Kasumi-1 (cell line): Measurements from ENCODE around the gene CD200R1L.

ENCODE experiments used
- DNase-seq, 2 experiments: peaks; one replicate each; lab custom pipeline; 2025; lab: John Stamatoyannopoulos, UW

CD200R1L gene

DNA sequence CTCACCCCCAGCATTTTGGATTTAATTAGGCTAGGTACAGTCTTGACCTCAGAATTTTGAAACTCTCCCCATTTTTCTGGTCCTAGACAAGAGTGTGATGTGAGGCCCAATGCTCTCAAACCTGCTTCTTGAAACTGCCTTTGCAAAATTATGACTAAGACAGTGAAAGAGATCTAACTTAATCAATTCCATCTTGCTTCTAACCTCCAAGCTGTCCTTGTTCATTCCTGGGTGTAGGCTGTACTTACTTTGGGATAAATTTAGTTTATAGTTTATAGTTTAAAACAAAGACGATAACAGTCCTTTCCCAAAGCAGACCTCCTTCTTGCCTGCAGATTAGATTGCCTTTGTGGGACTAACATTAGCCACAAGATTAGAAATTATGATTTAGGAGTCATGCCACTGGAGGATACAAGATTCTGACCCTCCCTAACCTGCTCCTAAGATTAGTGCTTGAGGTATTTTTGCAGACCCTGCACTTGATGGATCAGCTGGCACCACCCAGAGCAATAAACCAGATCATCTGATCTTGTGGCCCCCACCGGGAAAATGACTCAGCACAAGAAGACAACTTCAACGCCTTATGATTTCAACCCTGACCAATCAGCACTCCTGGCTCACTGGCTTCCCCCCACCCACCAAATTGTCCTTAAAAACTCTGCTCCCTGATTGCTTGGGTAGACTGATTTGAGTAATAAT, 59.6 kb downstream of the CD200R1L start:
- no peak for DNase-seq

GRCh38 chr3:112786002-112786590, 60.6 kb downstream of the CD200R1L start:
- DNase-seq = no peak

GRCh38 chr3:112785321-112786001, 61.2 kb downstream of the CD200R1L start:
- no peak for DNase-seq

- no peak for DNase-seq
Observed at GRCh38 chr3:112782491-112782890, 64.2 kb downstream of the CD200R1L start.

- DNase-seq = no peak
Observed at GRCh38 chr3:112781599-112781998, 65.1 kb downstream of the CD200R1L start.

DNA sequence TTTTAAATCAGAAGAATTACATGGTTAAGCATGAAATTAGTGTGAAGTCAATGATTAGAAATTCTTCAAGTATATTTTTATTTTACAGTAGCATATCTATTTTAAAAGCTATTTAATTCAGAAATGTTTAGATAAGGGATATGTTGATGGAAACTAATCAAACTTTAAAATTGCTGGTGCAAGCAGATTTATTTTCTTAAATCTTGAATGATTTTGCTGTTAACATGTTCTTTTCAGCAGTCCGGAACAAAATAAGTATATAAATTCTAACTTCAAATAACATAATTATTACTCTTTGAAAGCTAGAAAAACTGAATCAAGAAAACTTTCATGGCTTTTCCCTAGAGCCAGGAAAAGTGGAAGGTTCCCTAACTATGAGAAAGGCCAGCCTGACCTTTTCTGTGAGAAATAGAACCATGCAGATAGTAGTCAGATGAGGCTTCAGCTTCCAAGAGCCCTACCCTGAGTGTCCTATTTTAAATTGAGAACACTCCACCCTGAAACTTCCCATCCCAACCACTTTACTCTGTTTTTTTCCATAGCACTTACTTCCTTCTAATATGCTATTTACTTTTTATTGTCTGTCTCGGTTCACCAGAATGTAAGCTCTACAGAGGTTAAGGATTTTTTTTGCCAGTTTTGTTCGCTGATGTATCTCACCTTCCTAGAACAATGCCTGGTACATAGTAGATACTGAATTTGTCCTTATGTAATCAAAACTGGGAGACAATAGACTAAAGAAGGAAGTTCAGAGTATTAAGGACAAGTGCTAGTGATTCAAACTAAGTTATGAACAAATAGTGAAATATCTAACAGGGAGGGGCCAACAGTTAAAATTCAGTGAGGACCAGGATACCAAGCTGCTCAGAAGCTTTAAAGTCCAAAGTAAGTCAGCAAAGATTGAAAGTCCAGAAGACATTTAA, 66.8 kb downstream of the CD200R1L start:
- no peak for DNase-seq

- DNase-seq = no peak
Observed at GRCh38 chr3:112779011-112779410, 67.7 kb downstream of the CD200R1L start.

GRCh38 chr3:112778353-112778948, 68.2 kb downstream of the CD200R1L start:
- no peak for DNase-seq

GRCh38 chr3:112777811-112778210, 68.9 kb downstream of the CD200R1L start:
- DNase-seq = no peak

DNA sequence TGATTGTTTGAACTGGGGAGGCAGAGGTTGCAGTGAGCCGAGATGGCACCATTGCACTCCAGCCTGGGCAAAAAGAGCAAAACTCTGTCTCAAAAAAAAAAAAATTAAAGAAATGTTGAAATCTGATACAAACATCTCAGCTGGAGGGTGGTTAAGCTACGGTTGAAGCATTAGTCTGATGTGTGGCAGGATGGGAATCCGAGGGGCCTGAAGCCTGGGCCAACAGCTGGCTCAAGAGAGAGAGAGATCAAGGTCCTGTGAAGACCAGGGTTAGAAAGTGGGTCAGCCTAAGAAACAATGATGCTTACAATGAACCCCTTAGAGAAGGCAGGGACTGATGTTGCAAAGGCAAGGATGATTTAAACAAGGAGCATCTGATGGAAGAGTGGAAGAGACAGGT, 69.8 kb downstream of the CD200R1L start:
- DNase-seq = no peak

DNA sequence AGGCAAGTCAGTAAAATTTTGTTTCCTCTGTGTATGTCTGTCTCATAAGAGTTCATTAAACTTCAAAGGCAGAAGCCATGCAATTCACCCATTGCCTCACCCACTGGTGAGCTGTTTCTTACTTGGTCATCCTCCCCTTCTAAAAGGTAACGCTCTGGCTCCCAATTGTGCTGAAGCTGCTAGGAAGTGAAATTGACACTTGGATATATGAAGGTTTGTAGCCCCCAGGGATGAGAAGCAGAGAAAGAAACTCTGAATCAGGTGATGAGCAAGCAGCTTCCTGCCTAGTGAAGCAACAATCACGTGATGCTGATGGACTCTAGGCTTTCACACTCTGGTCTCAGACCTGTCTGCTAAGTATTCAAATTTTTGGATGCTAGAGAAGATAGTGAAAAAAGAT, 70.7 kb downstream of the CD200R1L start:
- DNase-seq = no peak

GRCh38 chr3:112775011-112775742, 71.5 kb downstream of the CD200R1L start:
- DNase-seq = no peak

DNA sequence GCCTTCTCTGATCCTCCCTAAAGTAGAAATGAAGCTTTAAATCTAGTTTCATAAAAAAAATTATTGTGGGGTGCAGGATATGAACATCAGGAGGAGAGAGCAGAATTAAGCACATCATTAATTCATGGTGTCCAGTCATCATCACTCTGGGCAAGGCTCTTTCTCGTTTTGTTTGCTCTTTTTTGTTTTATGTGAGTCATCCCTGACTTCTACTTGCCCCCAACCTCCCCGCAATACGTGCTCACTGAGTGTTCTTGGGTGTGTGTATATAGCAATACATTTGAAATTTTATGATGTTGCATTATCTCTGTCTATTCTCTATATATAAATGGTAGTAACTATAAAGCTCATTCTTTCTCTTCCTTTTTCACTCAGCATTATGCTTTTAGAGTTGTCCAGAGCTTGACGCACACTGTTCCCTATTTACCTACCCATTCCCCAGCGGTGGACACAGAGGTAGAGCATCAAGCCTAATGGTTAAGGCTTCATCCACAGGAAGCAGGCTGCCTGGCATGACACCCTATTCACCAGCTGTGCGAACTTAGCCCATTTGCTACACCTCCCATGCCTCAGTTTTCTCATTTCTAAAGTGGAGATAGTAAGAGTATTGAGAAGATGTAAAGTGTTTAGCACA, 72.3 kb downstream of the CD200R1L start:
- DNase-seq = no peak

DNA sequence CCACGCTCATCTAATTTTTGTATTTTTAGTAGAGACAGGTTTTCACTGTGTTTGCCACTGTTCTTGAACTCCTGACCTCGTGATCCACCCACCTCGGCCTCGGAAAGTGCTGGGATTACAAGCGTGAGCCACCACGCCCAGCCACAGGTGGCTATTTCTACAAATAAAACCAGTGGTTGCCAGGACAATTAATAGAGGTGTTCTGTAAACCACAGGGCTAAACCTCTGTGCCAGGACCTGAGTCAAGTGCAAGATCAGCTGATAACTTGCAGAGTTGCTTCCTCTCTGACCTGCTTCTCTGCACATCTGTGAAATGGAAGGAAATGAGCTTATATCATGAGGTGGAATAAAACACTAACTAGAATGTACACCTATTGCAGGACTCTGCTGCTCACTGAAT, 72.8 kb downstream of the CD200R1L start:
- DNase-seq = no peak

GRCh38 chr3:112770951-112771350, 75.7 kb downstream of the CD200R1L start:
- no peak for DNase-seq

DNA sequence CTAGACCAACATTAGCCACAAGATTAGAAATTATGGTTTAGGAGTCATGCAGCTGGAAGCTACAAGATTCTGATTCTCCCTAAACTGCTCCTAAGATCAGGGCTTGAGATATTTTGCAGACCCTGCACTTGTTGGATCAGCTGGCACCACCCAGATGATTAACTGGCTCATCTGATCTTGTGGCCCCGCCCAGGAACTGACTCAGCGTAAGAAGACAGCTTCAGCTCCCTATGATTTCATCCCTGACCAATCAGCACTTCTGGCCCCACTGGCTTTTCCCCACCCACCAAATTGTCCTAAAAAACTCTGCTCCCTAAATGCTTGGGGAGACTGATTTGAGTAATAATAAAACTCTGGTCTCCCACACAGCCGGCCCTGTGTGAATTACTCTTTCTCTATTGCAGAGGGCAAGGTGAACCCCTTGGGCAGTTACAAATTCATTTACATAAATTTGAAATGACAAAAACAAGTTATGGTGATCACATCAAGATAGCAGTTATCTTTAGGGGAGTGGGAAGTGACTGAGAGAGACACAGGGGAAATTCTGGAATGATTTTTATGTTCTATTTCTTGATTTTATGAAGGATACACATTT, 76.5 kb downstream of the CD200R1L start:
- no peak for DNase-seq

DNA sequence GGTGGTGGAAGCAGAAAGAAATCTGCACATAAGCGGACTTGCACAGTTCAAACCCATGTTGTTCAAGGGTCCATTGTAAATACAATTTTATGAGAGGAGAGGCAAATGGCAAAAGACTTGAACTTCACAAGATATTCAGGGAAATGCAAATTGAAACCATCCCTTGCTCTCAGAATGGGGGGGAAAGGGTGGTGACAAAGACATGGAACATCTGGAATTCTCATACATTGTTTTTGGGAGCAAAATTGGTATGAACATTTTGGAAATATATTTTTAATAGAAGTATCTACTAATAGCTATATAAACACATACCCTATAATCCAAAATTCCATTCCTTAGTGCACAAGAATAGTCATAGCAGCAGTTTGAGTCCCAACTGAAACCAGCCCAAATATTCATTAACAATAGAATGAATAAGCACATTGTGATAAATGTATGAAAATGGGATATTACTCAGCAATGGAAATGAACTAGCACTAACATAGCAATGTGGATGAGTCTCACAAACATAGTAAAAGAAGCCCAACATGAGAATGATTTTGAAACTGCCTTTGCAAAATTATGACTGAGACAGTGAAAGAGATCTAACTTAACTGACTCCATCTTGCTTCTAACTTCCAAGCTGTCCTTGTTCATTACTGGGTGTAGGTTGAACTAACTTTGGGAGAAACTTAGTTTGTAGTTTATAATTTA, 77.2 kb downstream of the CD200R1L start:
- no peak for DNase-seq

DNA sequence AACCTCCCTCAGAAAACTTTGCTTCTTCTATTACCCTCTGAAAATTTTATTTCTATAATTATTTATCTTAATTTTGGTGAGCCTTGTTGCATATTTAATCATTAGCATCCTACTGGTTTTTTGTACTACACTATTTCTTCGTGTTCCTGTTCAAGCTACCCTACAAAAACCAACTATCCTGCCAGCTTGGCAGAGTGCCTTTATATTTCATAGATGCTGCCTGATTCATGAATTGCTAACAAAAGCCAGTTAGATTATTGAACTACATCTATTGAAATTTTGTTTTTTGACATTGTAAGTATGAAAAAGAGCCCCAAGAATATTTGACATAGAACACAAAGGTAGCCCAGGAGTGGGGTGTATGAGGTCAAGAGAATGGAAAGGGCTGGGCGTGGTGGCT, 78.9 kb downstream of the CD200R1L start:
- DNase-seq = no peak

GRCh38 chr3:112767177-112767576, 79.5 kb downstream of the CD200R1L start:
- DNase-seq = no peak
